ENCODE data around the gene PYCR2.

DNA sequence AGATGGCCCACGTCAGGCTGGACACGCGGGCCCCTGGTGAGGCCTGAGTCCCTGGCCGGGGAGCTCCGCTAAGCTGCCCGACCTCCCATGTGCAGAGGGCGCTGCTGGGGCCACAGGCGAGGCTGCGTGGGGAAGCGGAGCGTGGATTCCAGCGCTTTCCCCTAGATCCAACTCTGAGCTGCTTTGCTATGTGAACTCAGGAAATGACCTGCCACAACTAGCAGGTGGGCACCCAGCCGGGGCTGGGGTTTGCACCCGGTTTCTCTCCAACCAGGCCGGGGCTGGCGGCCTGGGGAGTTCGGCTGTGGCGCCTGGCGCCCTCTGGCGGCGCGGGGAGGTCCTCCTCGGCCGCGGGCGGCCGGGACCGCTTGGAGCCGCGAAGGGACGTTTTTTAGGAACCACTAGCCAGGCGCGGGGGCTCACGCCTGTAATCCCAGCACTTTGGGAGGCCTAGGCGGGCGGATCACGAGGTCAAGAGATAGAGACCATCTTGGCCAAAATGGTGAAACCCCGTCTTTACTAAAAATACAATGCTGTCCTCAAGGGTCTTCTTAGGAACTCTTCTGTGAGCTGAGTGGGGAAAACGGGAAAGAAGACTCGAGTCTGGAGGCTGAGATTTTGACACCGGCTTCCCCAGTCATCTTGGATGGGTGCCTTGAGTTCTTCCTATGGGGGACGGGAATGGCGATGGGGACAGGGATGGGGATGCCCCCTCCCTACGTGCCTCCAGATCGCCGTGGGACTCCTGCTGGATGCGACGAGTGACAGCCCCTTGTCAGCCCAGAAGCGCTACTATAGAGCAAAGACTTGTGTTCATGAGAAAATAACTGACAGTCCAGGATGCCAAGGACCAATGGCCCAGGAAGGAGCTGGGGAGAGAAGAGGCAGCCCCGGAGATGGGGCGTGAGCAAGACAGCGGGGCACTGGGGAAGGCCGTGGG is 12.6 kb downstream of the PYCR2 start:
- TF ChIP-seq, protein P1, sequence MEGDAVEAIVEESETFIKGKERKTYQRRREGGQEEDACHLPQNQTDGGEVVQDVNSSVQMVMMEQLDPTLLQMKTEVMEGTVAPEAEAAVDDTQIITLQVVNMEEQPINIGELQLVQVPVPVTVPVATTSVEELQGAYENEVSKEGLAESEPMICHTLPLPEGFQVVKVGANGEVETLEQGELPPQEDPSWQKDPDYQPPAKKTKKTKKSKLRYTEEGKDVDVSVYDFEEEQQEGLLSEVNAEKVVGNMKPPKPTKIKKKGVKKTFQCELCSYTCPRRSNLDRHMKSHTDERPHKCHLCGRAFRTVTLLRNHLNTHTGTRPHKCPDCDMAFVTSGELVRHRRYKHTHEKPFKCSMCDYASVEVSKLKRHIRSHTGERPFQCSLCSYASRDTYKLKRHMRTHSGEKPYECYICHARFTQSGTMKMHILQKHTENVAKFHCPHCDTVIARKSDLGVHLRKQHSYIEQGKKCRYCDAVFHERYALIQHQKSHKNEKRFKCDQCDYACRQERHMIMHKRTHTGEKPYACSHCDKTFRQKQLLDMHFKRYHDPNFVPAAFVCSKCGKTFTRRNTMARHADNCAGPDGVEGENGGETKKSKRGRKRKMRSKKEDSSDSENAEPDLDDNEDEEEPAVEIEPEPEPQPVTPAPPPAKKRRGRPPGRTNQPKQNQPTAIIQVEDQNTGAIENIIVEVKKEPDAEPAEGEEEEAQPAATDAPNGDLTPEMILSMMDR (IDR thresholded peaks at IDR 0.05): peak; percentile 82 to 93 (median 85)
- no peak for TF ChIP-seq POLR2A (IDR thresholded peaks at IDR 0.05)
